Activated T-cell treated with anti-CD3 and anti-CD28 coated beads, Interleukin-2, amount 50 U/mL, for 72 hours (primary cell): Measurements from ENCODE around the gene KMT2B. TPM values are rescaled to one million over a fixed set of nuclear protein-coding genes. Genes with fewer than 3 reads are reported as not detected.

ENCODE experiments used
- ATAC-seq, 2 donors: fragments of 150-1000 bp; cut with Tn5 transposase; replicated peaks in 1 of 2; 2 replicates each; pipeline ENCODE4 v1.10.0; 2021; ENCODE audit warnings: moderate library complexity in 2 of 2, mild to moderate bottlenecking in 1 of 2
- DNase-seq, 2 donors: peaks; one replicate each; pipeline ENCODE4 v3.0.0; 2021 to 2022; ENCODE audit warnings: mixed read lengths in 1 of 2
- H3K27ac Mint-ChIP-seq: one replicate; pipeline ENCODE4 v1.8.0; 2022; ENCODE audit warnings: mild to moderate bottlenecking, moderate library complexity, mixed read lengths
- H3K27me3 Mint-ChIP-seq: one replicate; pipeline ENCODE4 v1.8.0; 2022; ENCODE audit warnings: low read depth, mixed read lengths
- H3K36me3 Mint-ChIP-seq, 2 donors: one replicate each; pipeline ENCODE4 v1.8.0; 2022; ENCODE audit warnings: mixed read lengths in 2 of 2, mild to moderate bottlenecking in 1 of 2; ENCODE audit not compliant: insufficient read depth in 2 of 2
- H3K4me1 Mint-ChIP-seq: one replicate; pipeline ENCODE4 v1.8.0; 2022; ENCODE audit warnings: low read depth, mixed read lengths
- H3K4me3 Mint-ChIP-seq, 2 donors: one replicate each; pipeline ENCODE4 v1.8.0; 2022; ENCODE audit warnings: mild to moderate bottlenecking in 2 of 2, mixed read lengths in 2 of 2, moderate library complexity in 2 of 2
- H3K9me3 Mint-ChIP-seq, 2 donors: one replicate each; pipeline ENCODE4 v1.8.0; 2022; ENCODE audit warnings: mixed read lengths in 2 of 2
- total RNA-seq, 2 donors: library from RNA; stranded (reverse); gene quantifications; one replicate each; pipeline ENCODE4 v1.2.3, GENCODE V29; 2022

Gene KMT2B
- total RNA-seq, 2 donors from 2014 or later, result 63.0 to 71.5 TPM

GRCh38 chr19:35695895-35696422, 21.8 kb upstream of the KMT2B start:
- H3K9me3 Mint-ChIP-seq, result peaks cover 0 to 2% of the 10 kb centered on the region in 2 donors
- no peaks in the 10 kb centered on the region for H3K27me3 Mint-ChIP-seq
- ATAC-seq (no peak), DNase-seq (no peak)
- no peak overlapping the region for H3K4me3 Mint-ChIP-seq
- H3K4me1 Mint-ChIP-seq, result peaks cover 54% of the 10 kb centered on the region
- H3K27ac Mint-ChIP-seq, result no peak overlapping the region
- H3K36me3 Mint-ChIP-seq, result peaks cover 1 to 4% of the 10 kb centered on the region in 2 donors

GRCh38 chr19:35696835-35697234, 21.0 kb upstream of the KMT2B start:
- H3K4me3 Mint-ChIP-seq, result peak overlapping the region; percentile 56 to 58
- H3K36me3 Mint-ChIP-seq, result peaks cover 1 to 4% of the 10 kb centered on the region in 2 donors
- H3K4me1 Mint-ChIP-seq, result peaks cover 54% of the 10 kb centered on the region
- H3K27me3 Mint-ChIP-seq, result no peaks in the 10 kb centered on the region
- no peak overlapping the region for H3K27ac Mint-ChIP-seq
- ATAC-seq (peak; percentile 73 to 77), DNase-seq (peak; percentile 51 to 67)
- H3K9me3 Mint-ChIP-seq, result peaks cover 0 to 2% of the 10 kb centered on the region in 2 donors

GRCh38 chr19:35702223-35703012, 15.4 kb upstream of the KMT2B start:
- H3K4me3 Mint-ChIP-seq, result peak overlapping the region; percentile 94 to 97
- no peaks in the 10 kb centered on the region for H3K27me3 Mint-ChIP-seq
- peaks cover 3% of the 10 kb centered on the region in 2 donors for H3K36me3 Mint-ChIP-seq
- ATAC-seq (peak; percentile 99), DNase-seq (peak; percentile 92 to 95)
- H3K27ac Mint-ChIP-seq, result peak overlapping the region; percentile 92
- H3K4me1 Mint-ChIP-seq, result peaks cover 31% of the 10 kb centered on the region
- peaks cover 0 to 2% of the 10 kb centered on the region in 2 donors for H3K9me3 Mint-ChIP-seq

- H3K36me3 Mint-ChIP-seq, result peaks cover 3% of the 10 kb centered on the region in 2 donors
- peak overlapping the region in 1 of 2 donors; percentile 94 for H3K4me3 Mint-ChIP-seq
- peaks cover 0 to 2% of the 10 kb centered on the region in 2 donors for H3K9me3 Mint-ChIP-seq
- DNase-seq, result no peak
- peaks cover 25% of the 10 kb centered on the region for H3K4me1 Mint-ChIP-seq
- no peaks in the 10 kb centered on the region for H3K27me3 Mint-ChIP-seq
- H3K27ac Mint-ChIP-seq, result no peak overlapping the region
- no peak for ATAC-seq
These were observed 14.5 kb upstream of the KMT2B start for GRCh38 chr19:35703343-35703742.

GRCh38 chr19:35704218-35704617, 13.6 kb upstream of the KMT2B start, which contains the start of gene ZBTB32:
TSS of gene ZBTB32 (plus strand) at chr19:35704558. CDS start at chr19:35714627, 10,069 bp downstream.
- peaks cover 24% of the 10 kb centered on the region for H3K4me1 Mint-ChIP-seq
- peaks cover 0 to 2% of the 10 kb centered on the region in 2 donors for H3K9me3 Mint-ChIP-seq
- H3K36me3 Mint-ChIP-seq, result peaks cover 3% of the 10 kb centered on the region in 2 donors
- H3K4me3 Mint-ChIP-seq, result no peak within 1 kb of the TSS
- no peak within 1 kb of the TSS for H3K27ac Mint-ChIP-seq
- H3K27me3 Mint-ChIP-seq, result no peaks in the 10 kb centered on the region
- DNase-seq, result peak in 1 of 2 donors; percentile 36
- no peak for ATAC-seq

GRCh38 chr19:35708391-35708790, 9.4 kb upstream of the KMT2B start:
- no peaks in the 10 kb centered on the region for H3K9me3 Mint-ChIP-seq
- no peak overlapping the region for H3K4me3 Mint-ChIP-seq
- peaks cover 1 to 2% of the 10 kb centered on the region in 2 donors for H3K36me3 Mint-ChIP-seq
- H3K27me3 Mint-ChIP-seq, result no peaks in the 10 kb centered on the region
- peaks cover 43% of the 10 kb centered on the region for H3K4me1 Mint-ChIP-seq
- no peak overlapping the region for H3K27ac Mint-ChIP-seq
- DNase-seq, result no peak
- no peak for ATAC-seq

GRCh38 chr19:35710784-35711723, 6.7 kb upstream of the KMT2B start:
- Mint-ChIP-seq H3K4me1 (peaks cover 60% of the 10 kb centered on the region), H3K36me3 (peaks cover 14 to 17% of the 10 kb centered on the region in 2 donors), H3K9me3 (no peaks in the 10 kb centered on the region), H3K27me3 (no peaks in the 10 kb centered on the region), H3K27ac (peak overlapping the region; percentile 94), H3K4me3 (peak overlapping the region; percentile 72 to 89)
- DNase-seq (peak; percentile 78 to 86), ATAC-seq (peak; percentile 57 to 60)

- peaks cover 20 to 24% of the 10 kb centered on the region in 2 donors for H3K36me3 Mint-ChIP-seq
- H3K4me1 Mint-ChIP-seq, result peaks cover 60% of the 10 kb centered on the region
- no peaks in the 10 kb centered on the region for H3K9me3 Mint-ChIP-seq
- peak; percentile 85 to 86 for DNase-seq
- H3K27me3 Mint-ChIP-seq, result no peaks in the 10 kb centered on the region
- peak overlapping the region; percentile 94 for H3K27ac Mint-ChIP-seq
- peak; percentile 45 to 46 for ATAC-seq
- peak overlapping the region; percentile 89 for H3K4me3 Mint-ChIP-seq
These were observed 5.0 kb upstream of the KMT2B start for GRCh38 chr19:35712567-35713505.

GRCh38 chr19:35713506-35713850, 4.3 kb upstream of the KMT2B start:
- Mint-ChIP-seq H3K4me1 (peaks cover 60% of the 10 kb centered on the region), H3K9me3 (no peaks in the 10 kb centered on the region), H3K27me3 (no peaks in the 10 kb centered on the region), H3K27ac (peak overlapping the region; percentile 94), H3K36me3 (peaks cover 20 to 24% of the 10 kb centered on the region in 2 donors), H3K4me3 (peak overlapping the region; percentile 89)
- ATAC-seq (no peak), DNase-seq (no peak)

GRCh38 chr19:35713904-35714495, 3.8 kb upstream of the KMT2B start:
- DNase-seq (no peak), ATAC-seq (no peak)
- Mint-ChIP-seq H3K27ac (peak overlapping the region; percentile 94), H3K4me3 (peak overlapping the region; percentile 89), H3K36me3 (peaks cover 21 to 24% of the 10 kb centered on the region in 2 donors), H3K27me3 (no peaks in the 10 kb centered on the region), H3K9me3 (no peaks in the 10 kb centered on the region), H3K4me1 (peaks cover 55% of the 10 kb centered on the region)

- H3K4me3 Mint-ChIP-seq, result peak overlapping the region; percentile 89
These were observed 3.0 kb upstream of the KMT2B start for GRCh38 chr19:35714601-35715354.

More at GRCh38 chr19:35714601-35715354, 3.0 kb upstream of the KMT2B start:
- peak in 1 of 2 donors; percentile 54 for DNase-seq
- Mint-ChIP-seq H3K27ac (peak overlapping the region; percentile 94), H3K9me3 (no peaks in the 10 kb centered on the region), H3K4me1 (peaks cover 54% of the 10 kb centered on the region), H3K36me3 (peaks cover 23 to 24% of the 10 kb centered on the region in 2 donors), H3K27me3 (no peaks in the 10 kb centered on the region)
- no peak for ATAC-seq
